ENCODE measurements around the gene GPD2.

GRCh38 chr2:156399950-156400705, 36.1 kb upstream of the GPD2 start:
- TF ChIP-seq CTCF (tag by site-specific recombination; IDR thresholded peaks at IDR 0.05) (0 out of 2 replicates have a peak, but pooled peaks have one; percentile 16), ZSCAN18 (tag by site-specific recombination; IDR thresholded peaks at IDR 0.05) (no peak), ZBTB17 (tag by site-specific recombination; IDR thresholded peaks at IDR 0.05) (no peak), ZNF792 (tag by site-specific recombination; IDR thresholded peaks at IDR 0.05) (no peak), ZNF626 (tag by site-specific recombination; IDR thresholded peaks at IDR 0.05) (no peak), KLF16 (tag by site-specific recombination; IDR thresholded peaks at IDR 0.05) (no peak), PRDM10 (tag by site-specific recombination; IDR thresholded peaks at IDR 0.05) (no peak; the same call in 1 of the 2 replicates), SP2 (tag by site-specific recombination; IDR thresholded peaks at IDR 0.05) (no peak)
